CD14-positive monocyte (primary cell): ENCODE data around the gene SORBS1. TPM values are rescaled to one million over a fixed set of nuclear protein-coding genes. Genes with fewer than 3 reads are reported as not detected.

Experiments
- DNase-seq, 3 donors: peaks; one replicate each; pipeline ENCODE4 v3.0.0-alpha.2; 2011 to 2022
- H2AFZ ChIP-seq: 2 replicates; pipeline ENCODE4 v1.6.0; 2012; ENCODE audit warnings: mild to moderate bottlenecking, low read depth, low read length, inconsistent platforms; ENCODE audit not compliant: insufficient read depth, poor library complexity, severe bottlenecking
- H3K27ac ChIP-seq, 2 donors: 1 replicate in 1 of 2; 2 replicates in 1 of 2; pipeline ENCODE4 v1.5.1; 2012 to 2013; ENCODE audit warnings: low read length in 2 of 2, control low read depth in 1 of 2, inconsistent platforms in 1 of 2, low read depth in 1 of 2, mild to moderate bottlenecking in 1 of 2
- H3K27me3 ChIP-seq, 2 donors: one replicate each; pipeline versions ENCODE4 v1.6.0 to v1.6.1; 2011 to 2013; ENCODE audit warnings: low read length in 2 of 2; ENCODE audit not compliant: control insufficient read depth in 2 of 2, insufficient read depth in 2 of 2
- H3K36me3 ChIP-seq, 2 donors: replicated peaks in 1 of 2; 1 replicate in 1 of 2; 2 replicates in 1 of 2; pipeline versions ENCODE4 v1.5.1 to v1.6.1; 2012 to 2013; ENCODE audit warnings: low read length in 2 of 2, control low read depth in 1 of 2, inconsistent platforms in 1 of 2, mild to moderate bottlenecking in 1 of 2; ENCODE audit not compliant: insufficient read depth in 2 of 2, control insufficient read depth in 1 of 2
- H3K4me1 ChIP-seq, 2 donors: 1 replicate in 1 of 2; 2 replicates in 1 of 2; pipeline versions ENCODE4 v1.5.1 to v1.6.1; 2012 to 2013; ENCODE audit warnings: low read length in 2 of 2, control low read depth in 1 of 2, inconsistent platforms in 1 of 2, mild to moderate bottlenecking in 1 of 2, moderate library complexity in 1 of 2; ENCODE audit not compliant: insufficient read depth in 2 of 2, control insufficient read depth in 1 of 2
- H3K4me2 ChIP-seq: replicated peaks from 2 replicates; pipeline ENCODE3; 2012; ENCODE audit warnings: low read length, moderate library complexity, mild to moderate bottlenecking; ENCODE audit not compliant: poor library complexity, severe bottlenecking; ENCODE audit errors: extremely low read depth
- H3K4me3 ChIP-seq, 3 experiments: fragments of 200-600 bp in 1 of 3; sonication (generic) in 1 of 3; replicated peaks in 1 of 3; 1 replicate in 2 of 3; 2 replicates in 1 of 3; pipeline ENCODE4 v1.5.1; 2011 to 2013; ENCODE audit warnings: low read length in 3 of 3, mild to moderate bottlenecking in 3 of 3, control low read depth in 2 of 3, low read depth in 2 of 3, inconsistent platforms in 1 of 3, moderate library complexity in 1 of 3
- H3K79me2 ChIP-seq: 2 replicates; pipeline ENCODE4 v1.6.0; 2012; ENCODE audit warnings: mild to moderate bottlenecking, control low read depth, inconsistent platforms, low read length, moderate library complexity; ENCODE audit not compliant: insufficient read depth
- H3K9ac ChIP-seq: 2 replicates; pipeline ENCODE4 v1.6.0; 2017; ENCODE audit warnings: low read length, mild to moderate bottlenecking; ENCODE audit not compliant: insufficient read depth, poor library complexity, severe bottlenecking
- H3K9me3 ChIP-seq, 2 donors: replicated peaks in 1 of 2; 1 replicate in 1 of 2; 2 replicates in 1 of 2; pipeline versions ENCODE4 v1.5.1 to v1.6.1; 2012 to 2013; ENCODE audit warnings: low read length in 2 of 2, control low read depth in 1 of 2; ENCODE audit not compliant: control insufficient read depth in 1 of 2, insufficient read depth in 1 of 2
- H4K20me1 ChIP-seq: 2 replicates; pipeline ENCODE4 v1.6.0; 2012; ENCODE audit warnings: mild to moderate bottlenecking, low read length, control low read depth, moderate library complexity; ENCODE audit not compliant: insufficient read depth
- H3K27ac Mint-ChIP-seq, 7 donors: one replicate each; pipeline ENCODE4 v1.8.0; 2020; ENCODE audit warnings: mild to moderate bottlenecking in 7 of 7, mixed read lengths in 7 of 7, moderate library complexity in 6 of 7, inconsistent platforms in 2 of 7
- H3K27me3 Mint-ChIP-seq, 3 donors: one replicate each; pipeline ENCODE4 v1.8.0; 2021 to 2022; ENCODE audit warnings: low read depth in 3 of 3, mild to moderate bottlenecking in 3 of 3, mixed read lengths in 3 of 3, moderate library complexity in 3 of 3, inconsistent platforms in 1 of 3
- H3K36me3 Mint-ChIP-seq, 2 donors: one replicate each; pipeline ENCODE4 v1.8.0; 2020; ENCODE audit warnings: mixed read lengths in 2 of 2, inconsistent platforms in 1 of 2, mild to moderate bottlenecking in 1 of 2
- H3K4me1 Mint-ChIP-seq: one replicate; pipeline ENCODE4 v1.8.0; 2020; ENCODE audit warnings: mild to moderate bottlenecking, mixed read lengths
- H3K4me3 Mint-ChIP-seq, 2 donors: one replicate each; pipeline ENCODE4 v1.8.0; 2020; ENCODE audit warnings: mild to moderate bottlenecking in 2 of 2, mixed read lengths in 2 of 2, moderate library complexity in 1 of 2
- H3K9me3 Mint-ChIP-seq, 7 donors: one replicate each; pipeline ENCODE4 v1.8.0; 2020 to 2022; ENCODE audit warnings: mixed read lengths in 7 of 7, mild to moderate bottlenecking in 6 of 7, moderate library complexity in 6 of 7, inconsistent platforms in 2 of 7
- CTCF ChIP-seq: fragments of 200-600 bp; IDR thresholded peaks from one replicate; pipeline ENCODE4 v1.8.0; 2022; ENCODE audit warnings: antibody characterized with exemption, mild to moderate bottlenecking
- WGBS: methylation state at CpG from one replicate; pipeline ENCODE4 v1.1.5; 2013; ENCODE audit warnings: missing lambda C conversion rate; ENCODE audit not compliant: insufficient coverage; 5-methylcytosine and 5-hydroxymethylcytosine counted together
- intact Hi-C, 2 donors: fragments of 100-400 bp; cut with micrococcal nuclease; formaldehyde crosslinking; loops; one replicate each; pipeline versions ENCODE4 v1.15.0 to v1.15.1; 2023
- polyA plus RNA-seq, 3 donors: library from polyadenylated mRNA; depleted of rRNA in 1 of 3; unstranded in 2 of 3; stranded (reverse) in 1 of 3; fragments of 300-500 nt in 2 of 3; fragments of >200 nt in 1 of 3; fragmentation: Illumina TruSeq in 2 of 3; gene quantifications; 1 replicate in 2 of 3; 2 replicates in 1 of 3; pipeline ENCODE4 v1.2.3, GENCODE V29; 2012 to 2021

The SORBS1 gene
- polyA plus RNA-seq, 3 donors, result 0.08 to 0.15 TPM; not detected in 1

DNA sequence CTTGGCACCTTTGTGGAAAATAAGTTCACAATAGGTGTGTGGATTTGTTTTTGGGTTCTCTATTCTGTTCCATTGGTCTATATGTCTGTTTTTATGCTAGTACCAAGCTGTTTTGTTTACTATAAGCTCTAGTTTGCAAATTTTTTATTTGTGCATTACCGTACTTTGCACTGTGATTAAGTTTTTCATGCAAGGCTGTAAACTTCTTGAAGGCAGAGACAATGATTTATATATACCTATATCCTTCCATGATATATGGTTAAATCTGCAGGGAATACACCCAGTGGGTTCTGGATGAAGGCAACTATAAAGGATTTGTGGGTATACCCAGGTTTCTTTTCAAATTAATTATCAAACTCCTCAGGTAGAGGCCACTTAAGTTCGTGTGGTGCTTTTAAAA lies 178.6 kb downstream of the SORBS1 start:
- WGBS, result no CpG with 5 or more reads among the region's 2 CpGs
- H3K79me2 ChIP-seq, result no peaks in the 10 kb centered on the region
- no peak overlapping the region for H2AFZ ChIP-seq
- no peak for TF ChIP-seq CTCF
- no peaks in the 10 kb centered on the region for H3K9me3 ChIP-seq
- H3K4me3 ChIP-seq, result no peak overlapping the region
- Mint-ChIP-seq H3K27ac (no peak overlapping the region), H3K4me1 (peaks cover 7% of the 10 kb centered on the region), H3K27me3 (no peaks in the 10 kb centered on the region), H3K36me3 (no peaks in the 10 kb centered on the region), H3K4me3 (no peak overlapping the region), H3K9me3 (no peaks in the 10 kb centered on the region)
- H3K36me3 ChIP-seq, result no peaks in the 10 kb centered on the region
- intact Hi-C loops, result no loop called here
- H4K20me1 ChIP-seq, result no peaks in the 10 kb centered on the region
- H3K4me1 ChIP-seq, result peaks cover 4 to 7% of the 10 kb centered on the region in 2 donors
- H3K27me3 ChIP-seq, result no peaks in the 10 kb centered on the region
- no peak overlapping the region for H3K27ac ChIP-seq
- no peak for DNase-seq
- H3K4me2 ChIP-seq, result no peak overlapping the region
- H3K9ac ChIP-seq, result no peak overlapping the region

DNA sequence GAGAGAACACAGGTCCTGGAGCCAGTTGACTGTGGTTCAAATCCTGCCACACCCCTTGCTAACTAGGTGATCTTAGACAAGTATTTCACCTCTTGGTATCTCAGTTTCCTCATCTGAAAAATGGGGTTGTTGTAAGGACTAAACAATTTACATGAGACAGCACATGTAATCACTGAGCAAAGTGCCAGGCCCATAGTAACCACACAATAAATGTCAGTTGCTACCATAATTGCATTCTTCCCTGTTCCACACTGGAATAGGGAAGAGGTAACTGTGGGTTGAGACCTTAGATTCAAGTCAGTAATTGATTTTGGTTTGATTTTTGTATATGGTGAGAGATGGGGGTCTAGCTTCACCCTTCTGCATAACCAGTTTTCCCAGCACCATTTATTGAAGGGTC lies 179.0 kb downstream of the SORBS1 start:
- no peak overlapping the region for H3K27ac Mint-ChIP-seq
- no peak for TF ChIP-seq CTCF
- H3K27me3 ChIP-seq, result no peaks in the 10 kb centered on the region

More for the DNA sequence above, 179.0 kb downstream of the SORBS1 start:
- Histone ChIP-seq H2AFZ (no peak overlapping the region), H3K36me3 (no peaks in the 10 kb centered on the region), H3K4me2 (no peak overlapping the region), H3K9me3 (no peaks in the 10 kb centered on the region), H3K79me2 (no peaks in the 10 kb centered on the region), H3K27ac (no peak overlapping the region), H3K9ac (no peak overlapping the region), H4K20me1 (no peaks in the 10 kb centered on the region), H3K4me1 (peaks cover 3 to 4% of the 10 kb centered on the region in 2 donors), H3K4me3 (no peak overlapping the region)
- Mint-ChIP-seq H3K4me1 (peaks cover 3% of the 10 kb centered on the region), H3K36me3 (no peaks in the 10 kb centered on the region), H3K27me3 (no peaks in the 10 kb centered on the region), H3K4me3 (no peak overlapping the region), H3K9me3 (no peaks in the 10 kb centered on the region)
- no peak for DNase-seq
- intact Hi-C loops, result no loop called here
